DOHH2 (cell line): Measurements from ENCODE around the gene SQSTM1.

Experiments used
- H3F3A ChIP-seq: fragments of 200-600 bp; sonication (generic), shearing (Covaris generic); 2 replicates; pipeline ENCODE4 v1.6.0; 2016; ENCODE audit warnings: antibody characterized with exemption, mild to moderate bottlenecking; ENCODE audit not compliant: control insufficient read depth, insufficient read depth
- H3K27ac ChIP-seq: fragments of 200-600 bp; sonication (generic); 2 replicates; pipeline ENCODE4 v1.5.1; 2014; ENCODE audit warnings: low read depth, mild to moderate bottlenecking, low read length, moderate library complexity
- H3K27me3 ChIP-seq: fragments of 200-600 bp; sonication (generic); 2 replicates; pipeline ENCODE4 v1.6.1; 2014; ENCODE audit warnings: mild to moderate bottlenecking, low read length, mixed read lengths; ENCODE audit not compliant: control insufficient read depth
- H3K36me3 ChIP-seq: fragments of 200-600 bp; sonication (generic); 2 replicates; pipeline ENCODE4 v1.6.1; 2014; ENCODE audit warnings: mild to moderate bottlenecking, low read length, moderate library complexity, mixed read lengths; ENCODE audit not compliant: control insufficient read depth
- H3K4me1 ChIP-seq: fragments of 200-600 bp; sonication (generic); 2 replicates; pipeline ENCODE4 v1.6.1; 2014; ENCODE audit warnings: mild to moderate bottlenecking, low read length, mixed read lengths; ENCODE audit not compliant: control insufficient read depth
- H3K4me2 ChIP-seq: fragments of 200-600 bp; sonication (generic); 2 replicates; pipeline ENCODE4 v1.6.0; 2014; ENCODE audit warnings: mild to moderate bottlenecking, low read length, moderate library complexity
- H3K4me3 ChIP-seq: fragments of 200-600 bp; sonication (generic); 2 replicates; pipeline ENCODE4 v1.5.1; 2014; ENCODE audit warnings: mild to moderate bottlenecking, low read length, mixed read lengths
- H3K79me2 ChIP-seq: fragments of 200-600 bp; sonication (generic); 2 replicates; pipeline ENCODE4 v1.6.1; 2014; ENCODE audit warnings: mild to moderate bottlenecking, low read length, mixed read lengths; ENCODE audit not compliant: control insufficient read depth
- H3K9me2 ChIP-seq: fragments of 200-600 bp; sonication (generic); replicated peaks from 2 replicates; pipeline ENCODE4 v1.6.1; 2014; ENCODE audit warnings: mild to moderate bottlenecking, low read length, mixed read lengths; ENCODE audit not compliant: control insufficient read depth
- H3K9me3 ChIP-seq: fragments of 200-600 bp; sonication (generic); 2 replicates; pipeline ENCODE4 v1.6.1; 2014; ENCODE audit warnings: antibody characterized with exemption, low read length, mixed read lengths; ENCODE audit not compliant: control insufficient read depth, insufficient read depth
- H4K20me1 ChIP-seq: fragments of 200-600 bp; sonication (generic); 2 replicates; pipeline ENCODE4 v1.6.0; 2014; ENCODE audit warnings: low read depth, mild to moderate bottlenecking, antibody characterized with exemption, low read length, moderate library complexity; ENCODE audit not compliant: control insufficient read depth, insufficient read depth
- CTCF ChIP-seq: fragments of 200-600 bp; sonication (generic); IDR thresholded peaks from one replicate; pipeline ENCODE4 v1.5.1; 2014; ENCODE audit warnings: antibody characterized with exemption, mild to moderate bottlenecking, low read depth, low read length; ENCODE audit not compliant: poor library complexity, severe bottlenecking
- EZH2phosphoT487 ChIP-seq: fragments of 200-600 bp; sonication (generic); IDR thresholded peaks from 2 replicates; pipeline ENCODE4 v1.6.1; 2017; ENCODE audit warnings: borderline replicate concordance, mild to moderate bottlenecking, antibody characterized with exemption, low read length, moderate library complexity, mixed read lengths

Gene SQSTM1

GRCh38 chr5:179887095-179887494, 66.4 kb downstream of the SQSTM1 start:
- Histone ChIP-seq H3K27me3 (no peaks in the 10 kb centered on the region), H3F3A (no peaks in the 10 kb centered on the region), H3K9me2 (no peaks in the 10 kb centered on the region), H3K79me2 (no peaks in the 10 kb centered on the region), H3K4me2 (no peak overlapping the region), H3K36me3 (peaks cover 93% of the 10 kb centered on the region), H3K4me3 (no peak overlapping the region), H3K27ac (no peak overlapping the region), H4K20me1 (no peaks in the 10 kb centered on the region), H3K4me1 (no peaks in the 10 kb centered on the region), H3K9me3 (peaks cover 19% of the 10 kb centered on the region)
- TF ChIP-seq EZH2phosphoT487 (no peak), CTCF (no peak)
